Activated CD4-positive, alpha-beta T cell treated with anti-CD3 and anti-CD28 coated beads, Interleukin-2, amount 10 ng/mL, durations not matched to agents 7 days and 5 days (primary cell): ENCODE data around the gene MMP25. TPM values are rescaled to one million over a fixed set of nuclear protein-coding genes. Genes with fewer than 3 reads are reported as not detected.

ENCODE experiments used
- CTCF ChIA-PET: fragments of 350-600 bp; sonication (Branson Sonifier 250); formaldehyde crosslinking; loops from one replicate; lab custom pipeline; 2021; ENCODE audit warnings: antibody characterized with exemption; lab: Charles Lee
- POLR2A ChIA-PET: fragments of 350-600 bp; sonication (Branson Sonifier 250); formaldehyde crosslinking; loops from one replicate; lab custom pipeline; 2021; ENCODE audit warnings: antibody characterized with exemption; lab: Charles Lee
- DNase-seq: peaks from one replicate; pipeline ENCODE4 v3.0.0-alpha.2; 2020
- H3K27ac Mint-ChIP-seq: one replicate; pipeline ENCODE4 v1.8.0; 2021; ENCODE audit warnings: mild to moderate bottlenecking, moderate library complexity, mixed read lengths
- H3K27me3 Mint-ChIP-seq: one replicate; pipeline ENCODE4 v1.8.0; 2021; ENCODE audit warnings: mixed read lengths
- H3K36me3 Mint-ChIP-seq: one replicate; pipeline ENCODE4 v1.8.0; 2021; ENCODE audit warnings: low read depth, mixed read lengths
- H3K4me1 Mint-ChIP-seq: one replicate; pipeline ENCODE4 v1.8.0; 2021; ENCODE audit warnings: mixed read lengths
- H3K4me3 Mint-ChIP-seq: one replicate; pipeline ENCODE4 v1.8.0; 2021; ENCODE audit warnings: mild to moderate bottlenecking, moderate library complexity, mixed read lengths
- H3K9me3 Mint-ChIP-seq: one replicate; pipeline ENCODE4 v1.8.0; 2021; ENCODE audit warnings: mixed read lengths
- total RNA-seq, 2 experiments: library from RNA; stranded (reverse); gene quantifications; one replicate each; pipeline ENCODE4 v1.2.3, GENCODE V29; 2021

MMP25 gene
- total RNA-seq, 2 experiments from 2014 or later: 18.1 to 19.8 TPM

- Mint-ChIP-seq H3K36me3 (peaks cover 19% of the 10 kb centered on the region), H3K4me3 (no peak overlapping the region)
Measured at GRCh38 chr16:3026609-3027488, 19.5 kb upstream of the MMP25 start.

GRCh38 chr16:3027489-3027795 lies 18.9 kb upstream of the MMP25 start:
- Mint-ChIP-seq H3K4me1 (peaks cover 52% of the 10 kb centered on the region), H3K4me3 (no peak overlapping the region), H3K9me3 (no peaks in the 10 kb centered on the region), H3K36me3 (peaks cover 19% of the 10 kb centered on the region), H3K27me3 (peaks cover 23% of the 10 kb centered on the region), H3K27ac (no peak overlapping the region)
- CTCF ChIA-PET: interaction anchor here (0.7 to 9.5 kb wide), 28 partner anchors 6 to 483 kb away, joined by 3 to 119 read pairs (median 5); partner anchors contain the start of genes BICDL2, CLDN6, HCFC1R1 and IL32
- POLR2A ChIA-PET: no interaction called here
- DNase-seq: no peak

More at GRCh38 chr16:3026609-3027488, 19.5 kb upstream of the MMP25 start:
- Mint-ChIP-seq H3K9me3 (no peaks in the 10 kb centered on the region), H3K27me3 (peaks cover 17% of the 10 kb centered on the region), H3K27ac (no peak overlapping the region), H3K4me1 (peaks cover 55% of the 10 kb centered on the region)
- CTCF ChIA-PET: interaction anchor here (0.7 to 9.5 kb wide), 17 partner anchors 5 to 483 kb away, joined by 3 to 119 read pairs (median 8); partner anchors contain the start of genes BICDL2, CLDN6, HCFC1R1 and MMP25
- POLR2A ChIA-PET: no interaction called here
- no peak for DNase-seq

GRCh38 chr16:3027983-3028715 lies 18.2 kb upstream of the MMP25 start:
- Mint-ChIP-seq H3K27ac (peak overlapping the region; percentile 78), H3K4me1 (peaks cover 48% of the 10 kb centered on the region), H3K4me3 (peak overlapping the region; percentile 38), H3K36me3 (peaks cover 19% of the 10 kb centered on the region), H3K9me3 (no peaks in the 10 kb centered on the region), H3K27me3 (peaks cover 30% of the 10 kb centered on the region)
- CTCF ChIA-PET: interaction anchor here (0.5 to 9.5 kb wide), 39 partner anchors 7 to 482 kb away, joined by 3 to 119 read pairs (median 4); partner anchors contain the start of genes BICDL2, CLDN6, HCFC1R1 and IL32
- POLR2A ChIA-PET: interaction anchor here (0.5 to 0.9 kb wide), 2 partner anchors 8 to 89 kb away, joined by 3 read pairs; partner anchors contain the start of gene TNFRSF12A
- DNase-seq: peak; percentile 88

GRCh38 chr16:3028716-3029319 lies 17.5 kb upstream of the MMP25 start:
- no peak overlapping the region for H3K27ac Mint-ChIP-seq

GRCh38 chr16:3029491-3030221 lies 16.7 kb upstream of the MMP25 start:
- peaks cover 45% of the 10 kb centered on the region for H3K27me3 Mint-ChIP-seq
- POLR2A ChIA-PET: interaction anchor here (0.6 to 1.1 kb wide), 3 partner anchors 10 to 48 kb away, joined by 3 read pairs; no protein-coding TSS in a partner anchor
- H3K36me3 Mint-ChIP-seq: peaks cover 19% of the 10 kb centered on the region
- H3K4me1 Mint-ChIP-seq: peaks cover 39% of the 10 kb centered on the region
- peak overlapping the region; percentile 60 for H3K4me3 Mint-ChIP-seq
- CTCF ChIA-PET: interaction anchor here (0.6 to 9.5 kb wide), 11 partner anchors 8 to 590 kb away, joined by 3 to 119 read pairs (median 16); partner anchors contain the start of genes CLDN6, HCFC1R1, IL32 and MMP25
- no peak overlapping the region for H3K27ac Mint-ChIP-seq
- no peaks in the 10 kb centered on the region for H3K9me3 Mint-ChIP-seq
- DNase-seq: peak; percentile 58

More at GRCh38 chr16:3028716-3029319, 17.5 kb upstream of the MMP25 start:
- H3K9me3 Mint-ChIP-seq: no peaks in the 10 kb centered on the region
- H3K27me3 Mint-ChIP-seq: peaks cover 37% of the 10 kb centered on the region
- CTCF ChIA-PET: interaction anchor here (0.5 to 9.5 kb wide), 34 partner anchors 7 to 481 kb away, joined by 3 to 119 read pairs (median 5); partner anchors contain the start of genes CLDN6, HCFC1R1, IL32 and MMP25
- DNase-seq: no peak
- peaks cover 20% of the 10 kb centered on the region for H3K36me3 Mint-ChIP-seq
- peak overlapping the region; percentile 60 for H3K4me3 Mint-ChIP-seq
- H3K4me1 Mint-ChIP-seq: peaks cover 43% of the 10 kb centered on the region
- POLR2A ChIA-PET: interaction anchor here (0.6 to 1.1 kb wide), 3 partner anchors 9 to 19 kb away, joined by 3 read pairs; partner anchors contain the start of gene TNFRSF12A

GRCh38 chr16:3030222-3031212 lies 15.8 kb upstream of the MMP25 start:
- peaks cover 33% of the 10 kb centered on the region for H3K4me1 Mint-ChIP-seq
- DNase-seq: no peak
- H3K27me3 Mint-ChIP-seq: peaks cover 54% of the 10 kb centered on the region
- CTCF ChIA-PET: interaction anchor here (0.6 to 9.5 kb wide), 15 partner anchors 9 to 589 kb away, joined by 3 to 119 read pairs (median 5); partner anchors contain the start of genes CLDN6, HCFC1R1, IL32 and MMP25
- H3K36me3 Mint-ChIP-seq: peaks cover 16% of the 10 kb centered on the region
- peak overlapping the region; percentile 60 for H3K4me3 Mint-ChIP-seq
- H3K27ac Mint-ChIP-seq: no peak overlapping the region
- H3K9me3 Mint-ChIP-seq: no peaks in the 10 kb centered on the region
- POLR2A ChIA-PET: interaction anchor here (0.6 to 0.9 kb wide), 2 partner anchors 18 to 548 kb away, joined by 3 to 5 read pairs; no protein-coding TSS in a partner anchor

GRCh38 chr16:3032624-3033023 lies 13.7 kb upstream of the MMP25 start:
- ChIA-PET POLR2A (interaction anchor here (0.7 kb wide), 1 partner anchor 254 kb away, joined by 3 read pairs; no protein-coding TSS in a partner anchor), CTCF (interaction anchor here (0.9 to 9.5 kb wide), 11 partner anchors 9 to 115 kb away, joined by 3 to 119 read pairs (median 7); partner anchors contain the start of genes CLDN6, HCFC1R1, IL32 and MMP25)
- Mint-ChIP-seq H3K4me1 (peaks cover 34% of the 10 kb centered on the region), H3K36me3 (peaks cover 2% of the 10 kb centered on the region), H3K4me3 (no peak overlapping the region), H3K27ac (no peak overlapping the region), H3K27me3 (peaks cover 66% of the 10 kb centered on the region), H3K9me3 (no peaks in the 10 kb centered on the region)
- DNase-seq: no peak

GRCh38 chr16:3035289-3035971 lies 10.9 kb upstream of the MMP25 start:
- POLR2A ChIA-PET: no interaction called here
- Mint-ChIP-seq H3K27me3 (peaks cover 76% of the 10 kb centered on the region), H3K36me3 (peaks cover 2% of the 10 kb centered on the region), H3K9me3 (no peaks in the 10 kb centered on the region), H3K4me1 (peaks cover 16% of the 10 kb centered on the region), H3K4me3 (no peak overlapping the region), H3K27ac (no peak overlapping the region)
- no peak for DNase-seq
- CTCF ChIA-PET: interaction anchor here (0.6 to 9.5 kb wide), 6 partner anchors 8 to 94 kb away, joined by 3 to 90 read pairs (median 5); partner anchors contain the start of genes CLDN6, HCFC1R1, IL32 and THOC6

- ChIA-PET CTCF (interaction anchor here (0.7 to 9.5 kb wide), 5 partner anchors 9 to 93 kb away, joined by 3 to 90 read pairs (median 7); partner anchors contain the start of genes CLDN6, HCFC1R1, IL32 and THOC6), POLR2A (no interaction called here)
- no peak overlapping the region for H3K27ac Mint-ChIP-seq
- H3K4me3 Mint-ChIP-seq: no peak overlapping the region
- peaks cover 78% of the 10 kb centered on the region for H3K27me3 Mint-ChIP-seq
- DNase-seq: no peak
- H3K36me3 Mint-ChIP-seq: peaks cover 2% of the 10 kb centered on the region
- H3K9me3 Mint-ChIP-seq: no peaks in the 10 kb centered on the region
- H3K4me1 Mint-ChIP-seq: peaks cover 14% of the 10 kb centered on the region
Measured at GRCh38 chr16:3035972-3036725, 10.2 kb upstream of the MMP25 start.
